GM19372 (cell line): ENCODE data around the gene BRSK1.
A peak's percentile ranks its signal among the peaks of the same experiment; 100 is the strongest.
"Not testable (repeated sequence)": the region's sequence is repeated elsewhere in the genome, so short reads cannot be mapped to it uniquely, and the experiment has no call there.

ENCODE experiments used
- ATAC-seq: cut with Tn5 transposase; IDR thresholded peaks from one replicate; pipeline ENCODE4 v1.9.1; 2021; ENCODE audit warnings: mild to moderate bottlenecking, low read depth, moderate library complexity; ENCODE audit not compliant: unreplicated experiment

BRSK1 gene

DNA sequence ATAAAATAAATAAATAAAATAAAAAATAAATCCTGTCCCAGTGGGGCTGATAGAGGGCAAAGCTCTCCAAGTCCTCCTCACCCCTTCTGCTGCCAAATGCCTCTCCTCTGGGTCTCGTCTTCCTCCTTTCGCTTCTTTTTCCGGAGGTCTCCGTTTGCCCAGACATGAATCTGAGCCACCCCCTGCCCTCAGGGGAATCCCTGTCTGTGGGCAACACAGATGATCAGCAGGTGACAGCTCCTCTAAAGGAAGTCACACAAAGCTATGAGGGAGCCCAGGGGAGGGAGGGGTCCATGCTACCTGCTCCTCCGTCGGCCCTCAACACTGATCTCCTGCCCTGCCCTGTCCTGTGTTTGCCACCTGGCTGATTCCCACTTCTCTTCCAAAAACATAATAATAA lies 40.9 kb downstream of the BRSK1 start:
- ATAC-seq, result no peak

DNA sequence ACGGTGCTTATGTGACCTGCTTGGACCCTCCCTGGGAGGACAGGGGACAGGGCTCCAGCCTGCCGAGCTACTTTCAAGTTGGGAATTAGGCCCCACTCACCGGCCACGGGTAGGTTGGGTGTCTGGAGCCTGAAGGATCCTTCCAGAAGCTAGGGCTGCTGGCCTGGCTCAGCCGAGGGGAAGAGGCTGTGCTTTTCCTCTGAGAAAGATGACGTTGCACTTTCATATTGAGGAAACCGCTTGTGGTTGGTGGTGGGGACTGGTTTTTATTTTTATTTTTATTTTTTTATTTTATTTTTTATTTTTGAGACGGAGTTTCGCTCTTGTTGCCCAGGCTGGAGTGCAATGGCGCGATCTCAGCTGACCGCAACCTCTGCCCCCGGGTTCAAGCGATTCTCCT lies 41.4 kb downstream of the BRSK1 start, which contains the start of gene TMEM150B:
Gene TMEM150B, minus strand, starts transcription at position 170 of the 400 bp plus-strand sequence. CDS start 4,305 bp downstream, outside the sequence.
- ATAC-seq, result no peak

DNA sequence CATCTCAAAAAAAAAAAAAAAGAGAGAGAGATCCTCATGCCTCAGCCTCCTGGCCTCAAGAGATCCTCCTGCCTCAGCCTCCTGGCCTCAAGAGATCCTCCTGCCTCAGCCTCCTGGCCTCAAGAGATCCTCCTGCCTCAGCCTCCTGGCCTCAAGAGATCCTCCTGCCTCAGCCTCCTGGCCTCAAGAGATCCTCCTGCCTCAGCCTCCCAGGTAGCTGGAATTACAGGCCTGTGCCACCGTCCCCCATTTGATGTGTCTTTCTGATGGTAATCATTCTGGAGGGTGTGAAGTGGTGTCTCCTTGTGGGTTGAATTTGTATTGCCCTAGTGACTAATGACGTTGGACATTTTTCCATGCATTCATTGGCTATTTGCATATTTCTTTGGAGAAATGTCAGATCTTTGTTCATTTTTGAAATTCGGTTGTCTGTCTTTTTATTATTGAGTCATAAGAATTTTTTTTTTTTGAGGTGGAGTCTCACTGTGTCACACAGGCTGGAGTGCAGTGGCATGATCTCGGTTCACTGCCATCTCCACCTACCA lies 45.0 kb downstream of the BRSK1 start:
- not testable (repeated sequence) for ATAC-seq

DNA sequence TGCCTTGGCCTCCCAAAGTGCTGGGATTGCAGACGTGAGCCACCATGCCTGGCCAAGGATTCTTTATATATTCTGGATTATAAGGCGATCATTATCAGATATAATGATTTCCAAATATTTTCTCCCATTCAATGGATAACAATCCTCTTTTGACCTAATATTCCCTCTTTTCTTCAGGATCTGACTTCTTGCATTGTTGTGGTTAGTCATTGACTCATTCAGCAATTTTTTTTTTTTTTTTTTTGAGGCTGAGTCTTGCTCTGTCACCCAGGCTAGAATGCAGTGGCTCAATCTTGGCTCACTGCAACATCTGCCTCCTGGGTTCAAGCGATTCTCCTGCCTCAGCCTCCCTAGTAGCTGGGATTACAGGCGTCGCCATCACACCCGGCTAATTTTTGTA lies 46.0 kb downstream of the BRSK1 start:
- not testable (repeated sequence) for ATAC-seq

GRCh38 chr19:55333870-55334269 lies 50.1 kb downstream of the BRSK1 start:
- ATAC-seq, result no peak

DNA sequence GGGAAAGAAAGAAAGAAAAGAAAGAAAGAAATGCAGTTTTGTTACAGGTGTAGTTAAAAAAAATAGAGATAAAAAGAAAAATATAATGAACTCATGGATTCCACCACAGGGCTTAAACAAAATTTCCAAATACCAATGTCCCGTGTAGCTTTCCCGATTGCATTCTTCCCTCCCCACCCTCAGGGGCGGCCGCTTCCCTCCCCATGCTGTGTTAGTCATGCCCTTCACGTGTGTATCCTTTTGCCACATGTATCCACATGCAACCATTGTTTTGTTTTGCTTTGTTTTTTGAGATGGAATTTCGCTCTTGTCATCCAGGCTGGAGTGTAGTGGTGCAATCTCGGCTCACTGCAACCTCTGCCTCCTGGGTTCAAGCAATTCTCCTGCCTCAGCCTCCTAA lies 52.3 kb downstream of the BRSK1 start:
- ATAC-seq, result no peak

DNA sequence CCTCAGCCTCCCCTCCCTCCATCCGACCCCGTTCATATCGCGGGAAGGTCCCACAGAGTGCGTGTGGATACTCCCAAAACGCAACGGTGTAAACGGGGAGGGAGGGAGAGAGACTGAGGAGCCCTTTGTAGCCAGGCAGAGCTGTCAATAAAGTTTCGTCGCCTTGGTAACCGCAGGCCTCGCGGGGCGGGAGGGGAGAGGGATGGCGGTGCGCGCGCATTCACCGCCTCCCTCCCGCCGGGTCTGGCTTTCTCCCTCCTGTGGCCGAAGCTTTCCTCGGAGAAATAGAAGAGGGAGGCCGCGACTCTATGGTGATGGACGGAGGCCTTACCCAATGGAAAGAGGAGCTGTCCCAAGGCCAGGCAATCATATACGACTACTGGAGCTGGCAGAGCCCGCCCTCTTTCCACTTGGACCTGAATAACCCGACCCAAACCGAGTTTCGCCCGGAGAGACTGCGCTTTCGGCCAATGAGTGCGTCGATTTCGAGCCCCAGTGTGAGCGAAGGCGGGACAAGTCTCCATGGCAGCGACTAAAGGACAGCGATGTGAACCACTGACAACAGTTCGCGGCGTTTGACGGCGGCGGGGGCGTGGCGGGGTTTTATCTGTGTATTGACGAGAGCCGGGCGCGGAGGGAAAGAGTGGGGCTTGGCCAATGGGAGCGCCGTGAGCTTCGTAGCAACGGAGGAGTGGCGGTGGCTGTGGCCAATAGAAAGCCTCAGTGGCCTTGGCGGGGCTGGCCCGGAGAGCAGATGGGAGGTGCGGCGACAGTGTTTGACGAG lies 55.5 kb downstream of the BRSK1 start, which contains the start of gene KMT5C:
Gene KMT5C, plus strand, starts transcription at position 772 of the 784 bp plus-strand sequence. CDS start 2,061 bp downstream, outside the sequence.
- peak; percentile 78 for ATAC-seq

DNA sequence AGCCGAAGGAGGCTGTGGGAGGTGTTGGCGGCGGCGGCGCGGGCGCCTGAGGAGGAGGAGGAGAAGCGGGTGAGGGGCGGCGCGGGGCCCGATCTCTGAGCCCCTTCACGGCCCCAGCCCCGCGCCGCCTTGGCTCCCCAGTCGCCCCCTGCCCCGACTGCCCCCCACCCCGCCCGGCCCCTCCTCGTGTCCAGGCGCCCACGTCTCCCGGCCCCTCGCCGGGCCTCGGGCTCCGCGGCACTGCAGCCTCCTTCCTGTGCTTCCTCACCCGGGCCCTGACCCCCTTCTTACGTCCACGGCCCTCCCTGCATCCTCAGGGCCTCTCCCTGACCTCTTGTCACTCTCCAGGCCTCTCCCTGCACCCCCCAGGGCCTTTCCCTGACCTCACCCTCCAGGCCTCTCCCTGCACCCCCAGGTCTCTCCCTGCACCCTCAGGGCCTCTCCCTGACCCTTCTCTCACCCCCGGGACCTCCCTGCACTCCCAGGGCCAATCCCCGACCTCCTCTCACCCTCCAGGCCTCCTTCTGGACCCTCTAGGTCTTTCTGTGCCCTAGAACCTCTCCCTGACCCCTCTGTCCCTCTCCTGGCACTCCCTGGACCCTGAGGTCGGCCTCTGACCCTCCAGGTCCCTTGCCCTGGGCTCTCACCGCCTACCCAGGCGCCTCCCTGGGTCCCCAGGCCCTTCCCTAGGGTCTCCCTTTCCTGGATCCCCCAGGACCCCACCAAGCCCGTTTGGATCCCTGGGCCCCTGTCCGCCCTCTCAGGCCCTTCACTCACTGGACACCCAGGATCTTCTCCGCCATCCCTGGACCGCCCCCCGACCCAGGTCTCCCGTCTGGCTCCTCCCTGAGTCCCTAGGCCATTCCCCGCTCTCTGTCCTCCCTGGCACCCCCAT lies 56.3 kb downstream of the BRSK1 start:
- ATAC-seq, result no peak

GRCh38 chr19:55340784-55341147 lies 57.0 kb downstream of the BRSK1 start:
- ATAC-seq, result no peak

GRCh38 chr19:55341171-55341588 lies 57.4 kb downstream of the BRSK1 start:
- ATAC-seq, result no peak

- no peak for ATAC-seq
Measured at GRCh38 chr19:55341595-55342531, 58.1 kb downstream of the BRSK1 start.

DNA sequence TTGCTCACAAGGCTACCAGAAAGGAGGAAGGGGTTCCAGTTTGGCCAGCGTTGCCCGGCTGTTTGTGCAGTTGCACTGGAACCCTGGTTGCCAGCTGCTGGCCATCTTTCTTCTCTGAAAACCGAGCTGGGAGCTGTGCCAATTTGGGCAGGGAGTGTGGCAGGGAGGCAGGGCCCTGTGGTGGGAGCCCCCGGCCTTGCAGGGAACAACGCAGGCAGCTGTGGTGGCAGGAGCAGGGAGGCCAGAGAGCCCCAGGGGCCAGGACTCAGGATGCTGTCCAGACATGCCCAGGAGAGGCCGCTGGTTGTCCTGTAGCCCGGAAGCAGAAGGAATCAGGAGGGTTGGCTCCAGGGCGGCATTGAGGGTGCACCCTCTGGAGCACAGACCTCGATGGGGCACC lies 60.6 kb downstream of the BRSK1 start:
- no peak for ATAC-seq

GRCh38 chr19:55345101-55345817 lies 61.5 kb downstream of the BRSK1 start:
- no peak for ATAC-seq

GRCh38 chr19:55345818-55346724 lies 62.3 kb downstream of the BRSK1 start:
- no peak for ATAC-seq

DNA sequence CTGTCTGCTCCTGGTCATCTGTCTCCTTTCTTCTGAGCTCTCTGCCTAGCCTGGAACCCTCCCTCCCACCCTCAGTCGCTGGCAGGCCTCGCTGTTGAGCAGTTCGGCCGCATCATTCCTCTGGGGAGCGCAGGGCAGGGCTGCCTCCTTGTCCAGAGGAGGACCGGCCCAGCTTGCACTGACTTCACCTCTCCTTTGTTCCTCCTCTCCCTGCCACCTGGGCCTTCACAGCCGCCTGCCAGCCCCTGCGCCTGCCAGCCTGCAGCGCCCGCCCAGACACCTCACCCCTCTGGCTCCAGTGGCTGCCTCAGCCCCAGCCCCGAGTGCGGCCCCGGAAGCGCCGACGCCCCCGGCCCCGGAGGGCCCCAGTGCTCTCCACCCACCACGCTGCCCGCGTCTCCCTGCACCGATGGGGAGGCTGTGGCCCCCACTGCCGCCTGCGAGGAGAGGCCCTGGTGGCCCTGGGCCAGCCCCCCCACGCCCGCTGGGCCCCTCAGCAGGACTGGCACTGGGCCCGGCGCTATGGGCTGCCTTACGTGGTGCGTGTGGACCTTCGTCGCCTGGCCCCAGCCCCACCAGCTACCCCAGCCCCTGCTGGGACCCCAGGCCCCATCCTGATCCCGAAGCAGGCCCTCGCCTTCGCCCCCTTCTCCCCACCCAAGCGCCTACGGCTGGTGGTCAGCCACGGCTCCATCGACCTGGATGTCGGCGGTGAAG lies 63.1 kb downstream of the BRSK1 start:
- ATAC-seq, result no peak

- no peak for ATAC-seq
Measured at GRCh38 chr19:55347442-55348009, 63.7 kb downstream of the BRSK1 start.

- no peak for ATAC-seq
Measured at GRCh38 chr19:55348317-55349034, 64.7 kb downstream of the BRSK1 start.
